H9 (cell line): ENCODE data around the gene CYGB. TPM values are rescaled to one million over a fixed set of nuclear protein-coding genes. Genes with fewer than 3 reads are reported as not detected.

Experiments used
- DNase-seq: peaks from one replicate; pipeline ENCODE4 v3.0.0-alpha.2; 2017
- H2AFZ ChIP-seq: one replicate; pipeline ENCODE4 v1.6.1; 2013; ENCODE audit warnings: mild to moderate bottlenecking, low read length, control low read depth, moderate library complexity
- H2AK5ac ChIP-seq: 2 replicates; pipeline ENCODE4 v1.6.1; 2013; ENCODE audit warnings: low read length, control low read depth, mixed read lengths; ENCODE audit not compliant: insufficient read length
- H2BK120ac ChIP-seq: one replicate; pipeline ENCODE4 v1.6.1; 2013; ENCODE audit warnings: low read depth, mild to moderate bottlenecking, low read length, control low read depth, inconsistent platforms; ENCODE audit not compliant: poor library complexity, severe bottlenecking
- H2BK12ac ChIP-seq: 2 replicates; pipeline ENCODE4 v1.6.1; 2013; ENCODE audit warnings: low read length, control low read depth, mixed read lengths, low read depth; ENCODE audit not compliant: insufficient read length
- H2BK15ac ChIP-seq: 2 replicates; pipeline ENCODE4 v1.6.1; 2013; ENCODE audit warnings: low read depth, low read length, control low read depth
- H2BK20ac ChIP-seq: one replicate; pipeline ENCODE4 v1.6.1; 2013; ENCODE audit warnings: low read depth, mild to moderate bottlenecking, low read length, control low read depth, inconsistent platforms; ENCODE audit not compliant: poor library complexity, severe bottlenecking
- H2BK5ac ChIP-seq: 2 replicates; pipeline ENCODE4 v1.6.1; 2013; ENCODE audit warnings: low read length, control low read depth, mixed read lengths; ENCODE audit not compliant: insufficient read length
- H3K14ac ChIP-seq: 2 replicates; pipeline ENCODE4 v1.6.1; 2013; ENCODE audit warnings: low read length, control low read depth; ENCODE audit not compliant: insufficient read depth
- H3K18ac ChIP-seq: 2 replicates; pipeline ENCODE4 v1.6.1; 2013; ENCODE audit warnings: low read depth, mild to moderate bottlenecking, mixed read lengths, low read length, control low read depth; ENCODE audit not compliant: insufficient read length
- H3K23ac ChIP-seq: 2 replicates; pipeline ENCODE4 v1.6.1; 2013; ENCODE audit warnings: low read length, control low read depth, mixed read lengths, low read depth; ENCODE audit not compliant: insufficient read length
- H3K23me2 ChIP-seq: 2 replicates; pipeline ENCODE4 v1.6.1; 2013; ENCODE audit warnings: low read depth, mild to moderate bottlenecking, mixed read lengths, low read length, control low read depth; ENCODE audit not compliant: insufficient read length, poor library complexity, severe bottlenecking
- H3K27ac ChIP-seq: 2 replicates; pipeline ENCODE4 v1.5.1; 2013; ENCODE audit warnings: low read length, control low read depth, mixed read lengths, low read depth; ENCODE audit not compliant: insufficient read length
- H3K27me3 ChIP-seq: 2 replicates; pipeline ENCODE4 v1.6.1; 2013; ENCODE audit warnings: low read length, control low read depth, inconsistent platforms; ENCODE audit not compliant: insufficient read depth
- H3K4ac ChIP-seq: 2 replicates; pipeline ENCODE4 v1.6.1; 2013; ENCODE audit warnings: low read depth, mild to moderate bottlenecking, control low read depth, inconsistent platforms, low read length, moderate library complexity
- H3K4me1 ChIP-seq: 2 replicates; pipeline ENCODE4 v1.6.1; 2013; ENCODE audit warnings: low read length, control low read depth, inconsistent platforms; ENCODE audit not compliant: insufficient read depth
- H3K4me2 ChIP-seq: 2 replicates; pipeline ENCODE4 v1.6.1; 2013; ENCODE audit warnings: low read length, control low read depth, mixed read lengths; ENCODE audit not compliant: insufficient read length, insufficient read depth
- H3K56ac ChIP-seq: 2 replicates; pipeline ENCODE4 v1.6.1; 2013; ENCODE audit warnings: low read depth, mild to moderate bottlenecking, mixed read lengths, low read length, control low read depth; ENCODE audit not compliant: insufficient read length
- H3K79me1 ChIP-seq: 2 replicates; pipeline ENCODE4 v1.6.1; 2013; ENCODE audit warnings: low read depth, mild to moderate bottlenecking, moderate library complexity, low read length, control low read depth, inconsistent platforms; ENCODE audit not compliant: insufficient read depth, poor library complexity, severe bottlenecking
- H3K79me2 ChIP-seq: 2 replicates; pipeline ENCODE4 v1.6.1; 2013; ENCODE audit warnings: low read length, control low read depth, inconsistent platforms; ENCODE audit not compliant: insufficient read depth
- H3K9ac ChIP-seq: 2 replicates; pipeline ENCODE4 v1.6.1; 2013; ENCODE audit warnings: low read length, control low read depth, mixed read lengths; ENCODE audit not compliant: insufficient read length; ENCODE audit errors: extremely low read depth
- H3K9me3 ChIP-seq: one replicate; pipeline ENCODE4 v1.6.1; 2013; ENCODE audit warnings: low read depth, low read length, inconsistent platforms; ENCODE audit not compliant: control insufficient read depth
- H3T11ph ChIP-seq: one replicate; pipeline ENCODE4 v1.6.1; 2013; ENCODE audit warnings: mild to moderate bottlenecking, low read length, control low read depth, inconsistent platforms
- H4K20me1 ChIP-seq: one replicate; pipeline ENCODE4 v1.6.1; 2013; ENCODE audit not compliant: control insufficient read depth, insufficient read length, insufficient read depth
- H4K5ac ChIP-seq: 2 replicates; pipeline ENCODE4 v1.6.1; 2013; ENCODE audit warnings: low read depth, mild to moderate bottlenecking, mixed read lengths, low read length, control low read depth; ENCODE audit not compliant: insufficient read length
- H4K8ac ChIP-seq: replicated peaks from 2 replicates; pipeline ENCODE4 v1.6.1; 2013; ENCODE audit warnings: low read length, control low read depth, mixed read lengths, low read depth; ENCODE audit not compliant: insufficient read length
- H4K91ac ChIP-seq: 2 replicates; pipeline ENCODE4 v1.6.1; 2013; ENCODE audit warnings: low read depth, mild to moderate bottlenecking, moderate library complexity, mixed read lengths, low read length, control low read depth; ENCODE audit not compliant: insufficient read length
- H3K27ac Mint-ChIP-seq, 3 experiments: 2 replicates in 2 of 3; 3 replicates in 1 of 3; pipeline ENCODE4 v1.8.0; 2020 to 2021; ENCODE audit warnings: mixed read lengths in 3 of 3, mild to moderate bottlenecking in 1 of 3, moderate library complexity in 1 of 3
- H3K27me3 Mint-ChIP-seq: 2 replicates; pipeline ENCODE4 v1.8.0; 2021; ENCODE audit warnings: low read depth, mild to moderate bottlenecking, moderate library complexity, mixed read lengths
- H3K36me3 Mint-ChIP-seq, 3 experiments: 2 replicates in 2 of 3; 3 replicates in 1 of 3; pipeline ENCODE4 v1.8.0; 2020 to 2021; ENCODE audit warnings: low read depth in 3 of 3, mixed read lengths in 3 of 3; ENCODE audit not compliant: insufficient read depth in 1 of 3
- H3K4me1 Mint-ChIP-seq, 2 experiments: 2 replicates each; pipeline ENCODE4 v1.8.0; 2020; ENCODE audit warnings: mixed read lengths in 2 of 2
- H3K4me3 Mint-ChIP-seq, 2 experiments: 2 replicates in 1 of 2; 3 replicates in 1 of 2; pipeline ENCODE4 v1.8.0; 2020 to 2021; ENCODE audit warnings: mild to moderate bottlenecking in 2 of 2, mixed read lengths in 2 of 2, moderate library complexity in 1 of 2
- H3K9me3 Mint-ChIP-seq, 2 experiments: 2 replicates in 1 of 2; 3 replicates in 1 of 2; pipeline ENCODE4 v1.8.0; 2020; ENCODE audit warnings: mild to moderate bottlenecking in 2 of 2, mixed read lengths in 2 of 2, moderate library complexity in 1 of 2
- WGBS: extraction: QIAGEN DNeasy Blood & Tissue Kit; methylation state at CpG from one replicate; pipeline ENCODE4 v1.1.7; 2013; ENCODE audit warnings: missing lambda C conversion rate, low lambda C conversion rate, mixed read lengths; ENCODE audit not compliant: insufficient read length; ENCODE audit errors: extremely low coverage; 5-methylcytosine and 5-hydroxymethylcytosine counted together
- total RNA-seq: library from RNA; stranded (reverse); gene quantifications from 2 replicates; pipeline ENCODE4 v1.2.1, GENCODE V29; 2021
- TF ChIP-seq, protein P1 (sequence below): fragments of 200-600 bp; sonication (generic); conservative IDR thresholded peaks from 3 replicates; pipeline ENCODE4 v1.8.0; 2021; ENCODE audit warnings: antibody characterized with exemption, mild to moderate bottlenecking

The CYGB gene
- total RNA-seq, 1 experiment from 2014 or later, result 2.4 TPM

DNA sequence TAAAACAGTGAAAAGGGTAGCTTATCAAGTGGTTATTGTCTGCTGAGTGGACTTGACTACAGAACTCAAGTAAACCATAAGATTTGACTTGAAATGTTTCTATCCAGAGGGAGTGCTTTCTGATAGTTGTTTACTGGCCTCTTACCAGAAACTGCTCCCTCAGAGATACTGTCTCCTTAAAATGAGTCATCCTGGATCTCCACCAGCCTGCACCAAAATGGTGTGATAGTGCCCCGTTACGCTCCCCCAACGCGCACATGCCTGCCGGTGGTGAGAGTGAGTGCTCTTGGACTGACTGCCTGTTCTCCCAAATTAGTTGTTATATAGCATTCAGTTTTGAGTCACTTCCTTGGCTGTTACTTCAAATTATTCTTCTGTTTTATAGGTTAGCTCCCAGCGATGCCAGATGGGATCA is 25.2 kb upstream of the CYGB start:
- H2AFZ ChIP-seq, result no peak overlapping the region
- H3K9me3 ChIP-seq, result no peaks in the 10 kb centered on the region
- H3K4me3 Mint-ChIP-seq, result no peak overlapping the region
- H2BK20ac ChIP-seq, result no peak overlapping the region
- no peak overlapping the region for H4K91ac ChIP-seq
- no peak for DNase-seq
- TF ChIP-seq, protein P1, sequence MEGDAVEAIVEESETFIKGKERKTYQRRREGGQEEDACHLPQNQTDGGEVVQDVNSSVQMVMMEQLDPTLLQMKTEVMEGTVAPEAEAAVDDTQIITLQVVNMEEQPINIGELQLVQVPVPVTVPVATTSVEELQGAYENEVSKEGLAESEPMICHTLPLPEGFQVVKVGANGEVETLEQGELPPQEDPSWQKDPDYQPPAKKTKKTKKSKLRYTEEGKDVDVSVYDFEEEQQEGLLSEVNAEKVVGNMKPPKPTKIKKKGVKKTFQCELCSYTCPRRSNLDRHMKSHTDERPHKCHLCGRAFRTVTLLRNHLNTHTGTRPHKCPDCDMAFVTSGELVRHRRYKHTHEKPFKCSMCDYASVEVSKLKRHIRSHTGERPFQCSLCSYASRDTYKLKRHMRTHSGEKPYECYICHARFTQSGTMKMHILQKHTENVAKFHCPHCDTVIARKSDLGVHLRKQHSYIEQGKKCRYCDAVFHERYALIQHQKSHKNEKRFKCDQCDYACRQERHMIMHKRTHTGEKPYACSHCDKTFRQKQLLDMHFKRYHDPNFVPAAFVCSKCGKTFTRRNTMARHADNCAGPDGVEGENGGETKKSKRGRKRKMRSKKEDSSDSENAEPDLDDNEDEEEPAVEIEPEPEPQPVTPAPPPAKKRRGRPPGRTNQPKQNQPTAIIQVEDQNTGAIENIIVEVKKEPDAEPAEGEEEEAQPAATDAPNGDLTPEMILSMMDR, result no peak
- H3K79me2 ChIP-seq, result peaks cover 34% of the 10 kb centered on the region
- no peak overlapping the region for H3K56ac ChIP-seq
- H2BK5ac ChIP-seq, result no peak overlapping the region
- H2BK120ac ChIP-seq, result no peak overlapping the region
- no peak overlapping the region for H3K18ac ChIP-seq
- no peaks in the 10 kb centered on the region for H3K4me1 ChIP-seq
- no peak overlapping the region for H4K8ac ChIP-seq
- H3K9ac ChIP-seq, result no peak overlapping the region
- peaks cover 6% of the 10 kb centered on the region for H3K23me2 ChIP-seq
- no peaks in the 10 kb centered on the region; a peak in 1 of 5 replicates for H3K9me3 Mint-ChIP-seq
- H2BK12ac ChIP-seq, result no peak overlapping the region
- H3K4me2 ChIP-seq, result no peak overlapping the region
- no peak overlapping the region for H2AK5ac ChIP-seq
- WGBS, result no CpG with 5 or more reads among the region's 6 CpGs
- no peak overlapping the region for H3T11ph ChIP-seq
- H3K4me1 Mint-ChIP-seq, result peaks cover 44% of the 10 kb centered on the region in 2 experiments
- H3K27ac Mint-ChIP-seq, result peak overlapping the region in 1 of 3 experiments; percentile 75; a peak in 3 of 7 replicates
- no peak overlapping the region for H4K5ac ChIP-seq
- peaks cover 47 to 85% (median 63%) of the 10 kb centered on the region in 3 experiments for H3K36me3 Mint-ChIP-seq
- H3K27ac ChIP-seq, result no peak overlapping the region
- H3K27me3 ChIP-seq, result no peaks in the 10 kb centered on the region
- H3K14ac ChIP-seq, result no peak overlapping the region
- no peak overlapping the region for H3K23ac ChIP-seq
- H4K20me1 ChIP-seq, result no peaks in the 10 kb centered on the region
- H3K4ac ChIP-seq, result no peak overlapping the region
- H2BK15ac ChIP-seq, result no peak overlapping the region
- H3K79me1 ChIP-seq, result peaks cover 2% of the 10 kb centered on the region
- H3K27me3 Mint-ChIP-seq, result no peaks in the 10 kb centered on the region; the same call in 1 of the 2 replicates
